GM19043 (cell line): ENCODE measurements around the gene FER.
"Not testable (repeated sequence)": the region's sequence is repeated elsewhere in the genome, so short reads cannot be mapped to it uniquely, and the experiment has no call there.

Experiments
- ATAC-seq: cut with Tn5 transposase; IDR thresholded peaks from one replicate; pipeline ENCODE4 v1.9.1; 2021; ENCODE audit warnings: low read depth; ENCODE audit not compliant: unreplicated experiment

Gene FER

GRCh38 chr5:108945094-108945493, 197.4 kb downstream of the FER start:
- no peak for ATAC-seq

- ATAC-seq, result no peak
Measured at GRCh38 chr5:108946008-108946407, 198.3 kb downstream of the FER start.

- ATAC-seq, result no peak
Measured at GRCh38 chr5:108947164-108947563, 199.5 kb downstream of the FER start.

- no peak for ATAC-seq
Measured at GRCh38 chr5:108950276-108950675, 202.6 kb downstream of the FER start.

- ATAC-seq, result no peak
Measured at GRCh38 chr5:108953940-108954339, 206.2 kb downstream of the FER start.

GRCh38 chr5:108957333-108957732, 209.6 kb downstream of the FER start:
- ATAC-seq, result no peak

- ATAC-seq, result no peak
Measured at GRCh38 chr5:108966910-108967309, 219.2 kb downstream of the FER start.

- ATAC-seq, result no peak
Measured at GRCh38 chr5:108974594-108974993, 226.9 kb downstream of the FER start.

- ATAC-seq, result no peak
Measured at GRCh38 chr5:108975697-108976096, 228.0 kb downstream of the FER start.

- no peak for ATAC-seq
Measured at GRCh38 chr5:108983461-108984092, 235.9 kb downstream of the FER start.

- no peak for ATAC-seq
Measured at GRCh38 chr5:108989761-108990392, 242.2 kb downstream of the FER start.

- not testable (repeated sequence) for ATAC-seq
Measured at GRCh38 chr5:108992396-108993085, 244.8 kb downstream of the FER start.

GRCh38 chr5:108993440-108993839, 245.7 kb downstream of the FER start:
- not testable (repeated sequence) for ATAC-seq

- no peak for ATAC-seq
Measured at GRCh38 chr5:108997720-108998119, 250.0 kb downstream of the FER start.

GRCh38 chr5:108998216-108998615, 250.5 kb downstream of the FER start:
- no peak for ATAC-seq

- ATAC-seq, result no peak
Measured at GRCh38 chr5:109003928-109004327, 256.2 kb downstream of the FER start.

- ATAC-seq, result no peak
Measured at GRCh38 chr5:109005297-109006009, 257.8 kb downstream of the FER start.

- no peak for ATAC-seq
Measured at GRCh38 chr5:109006129-109006528, 258.4 kb downstream of the FER start.

- ATAC-seq, result peak; percentile 55
Measured at GRCh38 chr5:109016300-109016699, 268.6 kb downstream of the FER start.

- no peak for ATAC-seq
Measured at GRCh38 chr5:109022056-109022455, 274.4 kb downstream of the FER start.

- ATAC-seq, result not testable (repeated sequence)
Measured at GRCh38 chr5:109025729-109026128, 278.0 kb downstream of the FER start.
